Measurements from ENCODE around the gene FITM1.

FITM1 gene

DNA sequence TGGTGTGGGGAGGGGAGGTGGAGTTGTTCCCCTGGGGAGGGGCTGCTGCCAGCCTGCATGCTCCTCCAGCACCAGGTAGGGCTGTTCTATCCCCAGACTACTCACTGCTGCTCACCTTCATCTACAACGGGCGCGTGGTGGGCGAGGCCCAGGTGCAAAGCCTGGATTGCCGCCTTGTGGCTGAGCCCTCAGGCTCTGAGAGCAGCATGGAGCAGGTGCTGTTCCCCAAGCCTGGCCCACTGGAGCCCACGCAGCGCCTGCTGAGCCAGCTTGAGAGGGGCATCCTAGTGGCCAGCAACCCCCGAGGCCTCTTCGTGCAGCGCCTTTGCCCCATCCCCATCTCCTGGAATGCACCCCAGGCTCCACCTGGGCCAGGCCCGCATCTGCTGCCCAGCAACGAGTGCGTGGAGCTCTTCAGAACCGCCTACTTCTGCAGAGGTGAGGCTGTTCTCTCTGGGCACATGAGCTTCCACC, 34.1 kb downstream of the FITM1 start:
- ChIA-PET CTCF (interaction anchor here (0.8 to 1.5 kb wide), 6 partner anchors 9 to 58 kb away, joined by 3 to 6 read pairs (median 3); partner anchors contain the start of genes IPO4 and MDP1), POLR2A (interaction anchor here (0.6 to 1.0 kb wide), 3 partner anchors 9 to 51 kb away, joined by 3 to 4 read pairs (median 3); no protein-coding TSS in a partner anchor)
- Histone ChIP-seq H3K27ac (ENCODE audit: insufficient read depth in 1 of 2, low read depth in 1 of 2, low read length in 2 of 2, poor library complexity in 1 of 2, severe bottlenecking in 2 of 2) (no peak overlapping the region), H3K4me1 (ENCODE audit: control extremely low read depth in 1 of 4, control insufficient read depth in 4 of 4, insufficient read depth in 4 of 4, low read length in 3 of 4) (peaks cover 10 to 38% (median 22%) of the 10 kb centered on the region in 4 experiments), H3K9me3 (ENCODE audit: control extremely low read depth in 1 of 5, control insufficient read depth in 4 of 5, insufficient read depth in 2 of 5, low read depth in 1 of 5, low read length in 4 of 5) (no peaks in the 10 kb centered on the region), H3K27me3 (replicated peaks in 2 of 5; ENCODE audit: control insufficient read depth in 4 of 5, insufficient read depth in 5 of 5, low read length in 4 of 5) (no peaks in the 10 kb centered on the region), H3K36me3 (ENCODE audit: control insufficient read depth in 4 of 4, insufficient read depth in 4 of 4, low read length in 3 of 4) (peaks cover 20 to 69% (median 50%) of the 10 kb centered on the region in 4 experiments), H3K4me3 (ENCODE audit: control insufficient read depth in 1 of 7, extremely low read depth in 1 of 7, insufficient read depth in 4 of 7, low read depth in 2 of 7, low read length in 6 of 7) (no peak overlapping the region)
- WGBS (ENCODE audit: insufficient coverage), result 98% methylated on average over 14 of the region's 14 CpGs
- no peak for DNase-seq

DNA sequence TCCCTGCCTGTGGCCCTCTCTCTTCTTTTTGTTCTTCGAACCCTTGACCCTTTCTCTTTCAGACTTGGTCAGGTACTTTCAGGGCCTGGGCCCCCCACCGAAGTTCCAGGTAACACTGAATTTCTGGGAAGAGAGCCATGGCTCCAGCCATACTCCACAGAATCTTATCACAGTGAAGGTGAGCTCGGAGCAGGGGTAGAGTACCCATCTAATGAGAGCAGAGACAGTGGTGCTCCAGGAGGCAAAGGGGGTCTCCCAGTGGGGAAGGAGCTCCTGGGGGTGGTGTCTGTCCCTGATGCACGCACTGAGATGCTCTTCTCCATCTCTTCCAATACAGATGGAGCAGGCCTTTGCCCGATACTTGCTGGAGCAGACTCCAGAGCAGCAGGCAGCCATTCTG, 35.3 kb downstream of the FITM1 start:
- DNase-seq, result no peak
- ChIA-PET CTCF (interaction anchor here (1.3 kb wide), 1 partner anchor 59 kb away, joined by 3 read pairs; no protein-coding TSS in a partner anchor), POLR2A (no interaction called here)
- Histone ChIP-seq H3K36me3 (ENCODE audit: control insufficient read depth in 4 of 4, insufficient read depth in 4 of 4, low read length in 3 of 4) (peaks cover 17 to 61% (median 44%) of the 10 kb centered on the region in 4 experiments), H3K4me1 (ENCODE audit: control extremely low read depth in 1 of 4, control insufficient read depth in 4 of 4, insufficient read depth in 4 of 4, low read length in 3 of 4) (peaks cover 10 to 30% (median 18%) of the 10 kb centered on the region in 4 experiments), H3K27ac (ENCODE audit: insufficient read depth in 1 of 2, low read depth in 1 of 2, low read length in 2 of 2, poor library complexity in 1 of 2, severe bottlenecking in 2 of 2) (peak overlapping the region in 1 of 2 experiments; percentile 25), H3K27me3 (replicated peaks in 2 of 5; ENCODE audit: control insufficient read depth in 4 of 5, insufficient read depth in 5 of 5, low read length in 4 of 5) (no peaks in the 10 kb centered on the region), H3K9me3 (ENCODE audit: control extremely low read depth in 1 of 5, control insufficient read depth in 4 of 5, insufficient read depth in 2 of 5, low read depth in 1 of 5, low read length in 4 of 5) (no peaks in the 10 kb centered on the region), H3K4me3 (ENCODE audit: control insufficient read depth in 1 of 7, extremely low read depth in 1 of 7, insufficient read depth in 4 of 7, low read depth in 2 of 7, low read length in 6 of 7) (no peak overlapping the region)
- whole genome bisulfite sequencing (ENCODE audit: insufficient coverage), result 96% methylated on average over 5 of the region's 5 CpGs

DNA sequence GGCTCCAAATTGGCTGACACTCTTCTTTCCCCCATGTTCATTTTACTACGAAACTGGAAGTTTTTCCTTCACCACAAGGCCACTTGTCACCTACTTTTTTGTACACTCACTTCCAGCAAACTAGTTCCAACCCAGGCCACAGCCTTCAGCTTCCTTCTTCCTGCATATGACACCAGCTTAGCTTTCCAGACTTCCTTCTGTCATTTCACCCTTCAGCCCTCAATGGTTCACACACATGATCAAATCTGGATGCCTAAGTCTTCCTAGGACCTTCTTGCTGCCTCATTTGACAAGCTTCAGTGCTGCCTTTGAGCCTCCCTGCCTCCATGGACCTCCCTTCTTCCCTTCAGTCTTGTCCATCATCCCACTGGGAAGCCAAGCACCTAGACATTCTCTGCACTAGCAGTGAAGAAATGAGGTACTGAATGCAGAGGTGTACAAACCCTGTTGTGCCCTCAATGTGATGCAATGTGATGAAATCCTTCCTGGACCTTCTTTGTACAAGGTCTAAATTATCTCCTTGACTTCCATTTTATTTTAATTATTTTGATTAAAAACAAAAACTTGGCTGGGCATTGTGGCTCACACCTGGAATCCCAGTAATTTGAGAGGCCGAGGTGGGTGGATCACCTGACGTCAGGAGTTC, 37.1 kb downstream of the FITM1 start:
- H3K9me3 ChIP-seq (ENCODE audit: control extremely low read depth in 1 of 5, control insufficient read depth in 4 of 5, insufficient read depth in 2 of 5, low read depth in 1 of 5, low read length in 4 of 5), result no peaks in the 10 kb centered on the region
- peaks cover 4 to 23% (median 11%) of the 10 kb centered on the region in 4 experiments for H3K4me1 ChIP-seq (ENCODE audit: control extremely low read depth in 1 of 4, control insufficient read depth in 4 of 4, insufficient read depth in 4 of 4, low read length in 3 of 4)
- no peak overlapping the region for H3K4me3 ChIP-seq (ENCODE audit: control insufficient read depth in 1 of 7, extremely low read depth in 1 of 7, insufficient read depth in 4 of 7, low read depth in 2 of 7, low read length in 6 of 7)
- 76% methylated on average over 3 of the region's 3 CpGs for WGBS (ENCODE audit: insufficient coverage)
- DNase-seq, result peak in 2 of 3 donors; percentile 34 to 55
- ChIA-PET CTCF (no interaction called here), POLR2A (interaction anchor here (0.6 kb wide), 2 partner anchors 14 to 54 kb away, joined by 3 read pairs; no protein-coding TSS in a partner anchor)
- H3K27ac ChIP-seq (ENCODE audit: insufficient read depth in 1 of 2, low read depth in 1 of 2, low read length in 2 of 2, poor library complexity in 1 of 2, severe bottlenecking in 2 of 2), result no peak overlapping the region
- H3K36me3 ChIP-seq (ENCODE audit: control insufficient read depth in 4 of 4, insufficient read depth in 4 of 4, low read length in 3 of 4), result peaks cover 17 to 57% (median 43%) of the 10 kb centered on the region in 4 experiments
- no peaks in the 10 kb centered on the region for H3K27me3 ChIP-seq (replicated peaks in 2 of 5; ENCODE audit: control insufficient read depth in 4 of 5, insufficient read depth in 5 of 5, low read length in 4 of 5)

DNA sequence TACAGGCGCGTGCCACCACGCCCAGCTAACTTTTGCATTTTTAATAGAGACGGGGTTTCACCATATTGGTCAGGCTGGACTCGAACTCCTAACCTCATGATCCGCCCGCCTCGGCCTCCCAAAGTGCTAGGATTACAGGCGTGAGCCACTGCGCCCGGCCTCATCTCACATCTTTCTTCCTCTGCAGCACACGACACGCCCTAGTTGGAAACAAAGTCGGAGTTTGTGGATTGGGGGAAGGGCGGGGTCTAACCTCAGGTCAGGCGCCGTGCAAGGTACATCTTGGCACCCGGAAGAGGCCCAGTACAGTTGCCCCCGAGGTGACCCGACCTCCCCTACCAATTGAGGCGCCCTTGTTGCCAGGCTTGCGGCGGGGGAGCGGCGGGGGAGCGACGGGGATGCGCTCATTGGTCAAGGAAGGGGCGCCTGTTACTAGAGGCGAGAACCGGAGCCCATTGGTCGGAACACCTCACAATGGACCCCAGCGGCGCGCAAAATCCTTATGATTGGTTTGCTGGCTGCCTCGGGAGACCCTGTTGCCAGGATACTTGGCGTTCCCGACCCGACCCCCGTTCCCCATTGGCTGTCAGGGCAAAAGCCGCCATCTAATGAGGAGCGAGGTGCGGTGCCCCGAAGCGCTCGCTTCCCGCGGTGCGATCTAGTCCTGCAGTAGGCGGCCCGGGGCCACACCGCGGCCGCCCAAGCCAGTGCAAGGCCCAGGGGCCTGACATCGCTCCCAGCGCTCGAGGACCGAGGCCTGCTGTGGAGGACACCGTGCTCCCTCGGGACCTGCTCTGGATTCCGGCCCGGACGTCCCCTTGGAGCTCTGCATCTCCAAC, 41.2 kb downstream of the FITM1 start, which contains the start of gene REC8:
TSS of gene REC8 (plus strand) at position 659 of the 839 bp plus-strand sequence. CDS start 473 bp downstream, outside the sequence.
- 8% methylated on average over 53 of the region's 63 CpGs for WGBS (ENCODE audit: insufficient coverage)
- Histone ChIP-seq H3K4me1 (ENCODE audit: control extremely low read depth in 1 of 4, control insufficient read depth in 4 of 4, insufficient read depth in 4 of 4, low read length in 3 of 4) (peaks cover 2 to 27% (median 12%) of the 10 kb centered on the region in 4 experiments), H3K9me3 (ENCODE audit: control extremely low read depth in 1 of 5, control insufficient read depth in 4 of 5, insufficient read depth in 2 of 5, low read depth in 1 of 5, low read length in 4 of 5) (no peaks in the 10 kb centered on the region), H3K27me3 (replicated peaks in 2 of 5; ENCODE audit: control insufficient read depth in 4 of 5, insufficient read depth in 5 of 5, low read length in 4 of 5) (no peaks in the 10 kb centered on the region), H3K4me3 (ENCODE audit: control insufficient read depth in 1 of 7, extremely low read depth in 1 of 7, insufficient read depth in 4 of 7, low read depth in 2 of 7, low read length in 6 of 7) (peak within 1 kb of the TSS; percentile 20 to 95 (median 81)), H3K36me3 (ENCODE audit: control insufficient read depth in 4 of 4, insufficient read depth in 4 of 4, low read length in 3 of 4) (peaks cover 2 to 43% (median 14%) of the 10 kb centered on the region in 4 experiments), H3K27ac (ENCODE audit: insufficient read depth in 1 of 2, low read depth in 1 of 2, low read length in 2 of 2, poor library complexity in 1 of 2, severe bottlenecking in 2 of 2) (peak within 1 kb of the TSS in 1 of 2 experiments; percentile 66)
- ChIA-PET POLR2A (interaction anchor here (1.0 to 2.8 kb wide), 2 partner anchors 10 to 24 kb away, joined by 3 to 15 read pairs; partner anchors contain the start of genes IRF9 and TM9SF1), CTCF (interaction anchor here (1.0 to 4.9 kb wide), 4 partner anchors 9 to 15 kb away, joined by 3 to 19 read pairs (median 6); partner anchors contain the start of genes IPO4 and IRF9)
- peak; percentile 97 to 99 (median 99) for DNase-seq

DNA sequence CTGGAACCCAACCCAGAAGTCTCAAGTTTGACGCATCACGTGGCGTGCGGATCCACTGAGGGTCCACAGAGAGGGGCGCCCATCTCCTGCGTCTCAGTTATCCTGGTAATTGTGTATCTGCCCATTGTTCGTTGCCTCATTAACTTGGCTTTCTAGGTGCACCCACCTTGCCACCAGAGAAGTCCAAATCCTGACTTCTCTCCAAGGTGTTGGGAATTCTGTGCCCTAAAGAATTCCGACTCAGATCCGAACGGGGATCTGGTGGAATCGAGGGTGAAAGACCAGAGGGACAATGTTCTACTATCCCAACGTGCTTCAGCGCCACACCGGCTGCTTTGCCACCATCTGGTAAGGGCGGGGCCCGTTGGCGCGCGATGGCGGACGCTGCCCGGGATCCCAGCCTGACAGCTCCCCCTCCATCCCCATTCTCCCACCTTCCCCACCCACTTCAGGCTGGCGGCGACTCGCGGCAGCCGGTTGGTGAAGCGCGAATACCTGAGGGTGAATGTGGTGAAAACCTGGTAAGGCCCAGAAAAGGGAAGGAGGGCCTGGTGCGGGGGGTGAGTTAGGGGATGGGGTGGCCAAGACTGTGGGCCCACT, 41.9 kb downstream of the FITM1 start:
- peaks cover 2 to 22% (median 11%) of the 10 kb centered on the region in 4 experiments for H3K4me1 ChIP-seq (ENCODE audit: control extremely low read depth in 1 of 4, control insufficient read depth in 4 of 4, insufficient read depth in 4 of 4, low read length in 3 of 4)
- H3K27ac ChIP-seq (ENCODE audit: insufficient read depth in 1 of 2, low read depth in 1 of 2, low read length in 2 of 2, poor library complexity in 1 of 2, severe bottlenecking in 2 of 2), result peak overlapping the region in 1 of 2 experiments; percentile 66
- peak overlapping the region; percentile 20 to 95 (median 81) for H3K4me3 ChIP-seq (ENCODE audit: control insufficient read depth in 1 of 7, extremely low read depth in 1 of 7, insufficient read depth in 4 of 7, low read depth in 2 of 7, low read length in 6 of 7)
- ChIA-PET POLR2A (interaction anchor here (1.0 to 2.8 kb wide), 2 partner anchors 11 to 23 kb away, joined by 3 to 15 read pairs; partner anchors contain the start of genes IRF9 and TM9SF1), CTCF (interaction anchor here (1.0 to 4.9 kb wide), 4 partner anchors 9 to 58 kb away, joined by 3 to 19 read pairs (median 6); partner anchors contain the start of genes DCAF11, IPO4, IRF9 and NRL)
- no peaks in the 10 kb centered on the region for H3K9me3 ChIP-seq (ENCODE audit: control extremely low read depth in 1 of 5, control insufficient read depth in 4 of 5, insufficient read depth in 2 of 5, low read depth in 1 of 5, low read length in 4 of 5)
- WGBS (ENCODE audit: insufficient coverage), result 6% methylated on average over 12 of the region's 30 CpGs
- DNase-seq, result peak in 1 of 3 donors; percentile 35
- no peaks in the 10 kb centered on the region for H3K27me3 ChIP-seq (replicated peaks in 2 of 5; ENCODE audit: control insufficient read depth in 4 of 5, insufficient read depth in 5 of 5, low read length in 4 of 5)
- peaks cover 2 to 45% (median 16%) of the 10 kb centered on the region in 4 experiments for H3K36me3 ChIP-seq (ENCODE audit: control insufficient read depth in 4 of 4, insufficient read depth in 4 of 4, low read length in 3 of 4)

DNA sequence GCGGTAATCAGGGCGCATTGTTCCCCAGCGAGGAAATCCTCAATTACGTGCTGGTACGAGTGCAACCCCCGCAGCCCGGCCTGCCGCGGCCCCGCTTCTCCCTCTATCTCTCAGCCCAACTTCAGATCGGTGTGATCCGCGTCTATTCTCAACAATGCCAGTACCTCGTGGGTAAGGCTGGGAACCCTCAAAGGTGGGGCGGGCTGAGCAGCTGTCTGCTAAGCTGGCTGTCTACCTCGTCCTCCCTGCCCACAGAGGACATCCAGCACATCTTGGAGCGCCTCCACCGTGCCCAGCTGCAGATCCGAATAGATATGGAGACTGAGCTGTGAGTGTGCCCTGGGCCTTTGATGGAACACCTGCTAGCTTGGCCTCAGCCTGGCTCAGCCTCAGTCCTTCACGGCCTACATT, 42.4 kb downstream of the FITM1 start:
- Histone ChIP-seq H3K27me3 (replicated peaks in 2 of 5; ENCODE audit: control insufficient read depth in 4 of 5, insufficient read depth in 5 of 5, low read length in 4 of 5) (no peaks in the 10 kb centered on the region), H3K9me3 (ENCODE audit: control extremely low read depth in 1 of 5, control insufficient read depth in 4 of 5, insufficient read depth in 2 of 5, low read depth in 1 of 5, low read length in 4 of 5) (no peaks in the 10 kb centered on the region), H3K27ac (ENCODE audit: insufficient read depth in 1 of 2, low read depth in 1 of 2, low read length in 2 of 2, poor library complexity in 1 of 2, severe bottlenecking in 2 of 2) (peak overlapping the region in 1 of 2 experiments; percentile 66), H3K4me3 (ENCODE audit: control insufficient read depth in 1 of 7, extremely low read depth in 1 of 7, insufficient read depth in 4 of 7, low read depth in 2 of 7, low read length in 6 of 7) (peak overlapping the region in 4 of 7 experiments; percentile 81 to 95 (median 88)), H3K36me3 (ENCODE audit: control insufficient read depth in 4 of 4, insufficient read depth in 4 of 4, low read length in 3 of 4) (peaks cover 2 to 45% (median 17%) of the 10 kb centered on the region in 4 experiments), H3K4me1 (ENCODE audit: control extremely low read depth in 1 of 4, control insufficient read depth in 4 of 4, insufficient read depth in 4 of 4, low read length in 3 of 4) (peaks cover 0 to 18% (median 10%) of the 10 kb centered on the region in 4 experiments)
- ChIA-PET POLR2A (interaction anchor here (0.7 kb wide), 1 partner anchor 10 kb away, joined by 3 read pairs; no protein-coding TSS in a partner anchor), CTCF (interaction anchor here (1.3 to 4.9 kb wide), 4 partner anchors 10 to 59 kb away, joined by 3 to 19 read pairs (median 5); partner anchors contain the start of genes DCAF11, IPO4, IRF9 and NRL)
- WGBS (ENCODE audit: insufficient coverage), result 54% methylated on average over 20 of the region's 20 CpGs
- peak in 1 of 3 donors; percentile 34 for DNase-seq

Measured in common myeloid progenitor, CD34-positive (primary cell).